H1 (cell line): ENCODE data around the gene CLIC1. TPM values are rescaled to one million over a fixed set of nuclear protein-coding genes. Genes with fewer than 3 reads are reported as not detected.

Experiments
- CTCF ChIA-PET: fragments of 300-600 bp; sonication (Branson Sonifier 250); formaldehyde crosslinking; loops from one replicate; lab custom pipeline; 2021; ENCODE audit not compliant: partially characterized antibody; lab: Charles Lee
- POLR2A ChIA-PET: fragments of 300-600 bp; sonication (Branson Sonifier 250); formaldehyde crosslinking; loops from one replicate; lab custom pipeline; 2021; ENCODE audit warnings: inconsistent platforms; ENCODE audit not compliant: partially characterized antibody; lab: Charles Lee
- DNase-seq, 2 experiments: peaks; one replicate each; pipeline versions ENCODE4 v3.0.0 to v3.0.0-alpha.2; 2010 to 2022; ENCODE audit warnings: low spot score in 2 of 2, low read depth in 1 of 2, mixed read lengths in 1 of 2
- FAIRE-seq: peaks from 2 replicates; lab custom pipeline; 2011; peaks lifted over from hg19 to GRCh38; lab: Jason Lieb, UNC
- H2AFZ ChIP-seq: 2 replicates; pipeline ENCODE4 v1.8.1; 2012; ENCODE audit warnings: low read length, inconsistent platforms
- H2AK5ac ChIP-seq: 2 replicates; pipeline ENCODE4 v1.6.1; 2013; ENCODE audit warnings: low read depth, low read length
- H2BK120ac ChIP-seq: replicated peaks from 2 replicates; pipeline ENCODE3; 2013; ENCODE audit warnings: low read depth, low read length, inconsistent platforms
- H2BK12ac ChIP-seq: 2 replicates; pipeline ENCODE4 v1.6.1; 2013; ENCODE audit warnings: low read depth, low read length
- H2BK15ac ChIP-seq: 2 replicates; pipeline ENCODE4 v1.6.1; 2013; ENCODE audit warnings: low read length
- H2BK20ac ChIP-seq: 2 replicates; pipeline ENCODE4 v1.6.1; 2013; ENCODE audit warnings: low read length
- H2BK5ac ChIP-seq: 2 replicates; pipeline ENCODE4 v1.6.1; 2013; ENCODE audit warnings: low read depth, low read length
- H3K14ac ChIP-seq: 2 replicates; pipeline ENCODE4 v1.6.1; 2013; ENCODE audit warnings: inconsistent platforms; ENCODE audit not compliant: insufficient read length
- H3K18ac ChIP-seq: 2 replicates; pipeline ENCODE4 v1.6.1; 2013; ENCODE audit warnings: low read length; ENCODE audit errors: extremely low read depth
- H3K23ac ChIP-seq: 2 replicates; pipeline ENCODE4 v1.6.1; 2013; ENCODE audit warnings: inconsistent platforms; ENCODE audit not compliant: insufficient read length
- H3K23me2 ChIP-seq: 2 replicates; pipeline ENCODE4 v1.6.1; 2013; ENCODE audit warnings: low read depth, low read length
- H3K27ac ChIP-seq: 2 replicates; pipeline ENCODE4 v1.6.1; 2011; ENCODE audit warnings: low read depth, low read length, inconsistent platforms
- H3K27me3 ChIP-seq, 4 experiments: replicated peaks in 1 of 4; 1 replicate in 1 of 4; 2 replicates in 3 of 4; pipeline versions ENCODE4 v1.6.1 to v1.8.1; 2011 to 2013; ENCODE audit warnings: low read length in 3 of 4, mild to moderate bottlenecking in 3 of 4, inconsistent platforms in 2 of 4, mixed read lengths in 2 of 4, moderate library complexity in 1 of 4; ENCODE audit not compliant: control insufficient read depth in 3 of 4, insufficient read depth in 3 of 4; ENCODE audit errors: extremely low read depth in 1 of 4
- H3K36me3 ChIP-seq, 4 experiments: 2 replicates each; pipeline versions ENCODE4 v1.6.1 to v1.8.1; 2011 to 2013; ENCODE audit warnings: mild to moderate bottlenecking in 4 of 4, low read length in 3 of 4, moderate library complexity in 2 of 4, control low read depth in 1 of 4, inconsistent platforms in 1 of 4; ENCODE audit not compliant: insufficient read depth in 4 of 4, control insufficient read depth in 2 of 4
- H3K4ac ChIP-seq: replicated peaks from 2 replicates; pipeline ENCODE3; 2013; ENCODE audit warnings: low read length, low read depth, mixed read lengths, inconsistent platforms; ENCODE audit not compliant: insufficient read length
- H3K4me1 ChIP-seq, 4 experiments: replicated peaks in 1 of 4; 1 replicate in 1 of 4; 2 replicates in 3 of 4; pipeline versions ENCODE4 v1.6.1 to v1.8.1; 2011 to 2013; ENCODE audit warnings: low read length in 3 of 4, inconsistent platforms in 2 of 4, mixed read lengths in 1 of 4; ENCODE audit not compliant: insufficient read depth in 4 of 4, control insufficient read depth in 3 of 4
- H3K4me2 ChIP-seq, 2 experiments: 2 replicates each; pipeline versions ENCODE4 v1.6.1 to v1.8.1; 2011 to 2013; ENCODE audit warnings: low read depth in 2 of 2, low read length in 2 of 2, control low read depth in 1 of 2, inconsistent platforms in 1 of 2, mild to moderate bottlenecking in 1 of 2; ENCODE audit not compliant: insufficient read depth in 1 of 2
- H3K4me3 ChIP-seq, 4 experiments: fragments of 200-600, 300-600 bp in 1 of 4; sonication (generic), shearing (Covaris generic), sonication (Bioruptor Twin) in 1 of 4; 2 replicates each; pipeline versions ENCODE4 v1.5.1 to v1.8.1; 2011 to 2016; ENCODE audit warnings: low read length in 4 of 4, low read depth in 3 of 4, control low read depth in 2 of 4, inconsistent platforms in 2 of 4, mild to moderate bottlenecking in 2 of 4, mixed read lengths in 1 of 4, moderate library complexity in 1 of 4; ENCODE audit not compliant: insufficient read depth in 2 of 4; ENCODE audit errors: extremely low read depth in 1 of 4
- H3K56ac ChIP-seq: replicated peaks from 2 replicates; pipeline ENCODE3; 2013; ENCODE audit warnings: low read depth, mild to moderate bottlenecking, mixed read lengths, low read length, inconsistent platforms; ENCODE audit not compliant: insufficient read length
- H3K79me1 ChIP-seq: 2 replicates; pipeline ENCODE4 v1.6.1; 2013; ENCODE audit warnings: low read depth, low read length, control low read depth
- H3K79me2 ChIP-seq, 2 experiments: 2 replicates each; pipeline versions ENCODE4 v1.6.1 to v1.8.1; 2012 to 2013; ENCODE audit warnings: low read length in 2 of 2, mild to moderate bottlenecking in 2 of 2, inconsistent platforms in 1 of 2; ENCODE audit not compliant: insufficient read depth in 2 of 2, control insufficient read depth in 1 of 2
- H3K9ac ChIP-seq, 4 experiments: replicated peaks in 1 of 4; 1 replicate in 1 of 4; 2 replicates in 3 of 4; pipeline versions ENCODE4 v1.6.1 to v1.8.1; 2011 to 2013; ENCODE audit warnings: low read depth in 3 of 4, low read length in 3 of 4, control low read depth in 2 of 4, mild to moderate bottlenecking in 2 of 4, moderate library complexity in 2 of 4, inconsistent platforms in 1 of 4; ENCODE audit errors: extremely low read depth in 1 of 4
- H3K9me3 ChIP-seq, 2 experiments: 2 replicates each; pipeline versions ENCODE4 v1.6.1 to v1.8.1; 2012 to 2013; ENCODE audit warnings: mild to moderate bottlenecking in 2 of 2, moderate library complexity in 2 of 2, control low read depth in 1 of 2, inconsistent platforms in 1 of 2, low read depth in 1 of 2, low read length in 1 of 2, mixed read lengths in 1 of 2; ENCODE audit not compliant: insufficient read depth in 2 of 2
- H4K20me1 ChIP-seq, 2 experiments: replicated peaks in 1 of 2; 2 replicates each; pipeline versions ENCODE3 to v1.8.1; 2011 to 2013; ENCODE audit warnings: inconsistent platforms in 2 of 2, low read length in 2 of 2, mild to moderate bottlenecking in 1 of 2; ENCODE audit not compliant: insufficient read depth in 2 of 2, control insufficient read depth in 1 of 2
- H4K5ac ChIP-seq: 2 replicates; pipeline ENCODE4 v1.6.1; 2013; ENCODE audit warnings: low read length, low read depth, mixed read lengths, inconsistent platforms; ENCODE audit not compliant: insufficient read length
- H4K8ac ChIP-seq: 2 replicates; pipeline ENCODE4 v1.8.0; 2013; ENCODE audit warnings: mild to moderate bottlenecking, moderate library complexity, low read length, inconsistent platforms; ENCODE audit not compliant: insufficient read depth; ENCODE audit errors: extremely low read depth
- H4K91ac ChIP-seq: replicated peaks from 2 replicates; pipeline ENCODE3; 2013; ENCODE audit warnings: low read length, mixed read lengths, inconsistent platforms; ENCODE audit not compliant: insufficient read length
- BCL11A ChIP-seq, 2 experiments: IDR thresholded peaks; one replicate each; pipeline ENCODE4 v1.6.1; 2011; ENCODE audit warnings: low read depth in 2 of 2, low read length in 2 of 2, mild to moderate bottlenecking in 2 of 2
- HDAC6 ChIP-seq: IDR thresholded peaks from one replicate; pipeline ENCODE4 v1.7.1; 2012; ENCODE audit warnings: low read depth, mild to moderate bottlenecking, inconsistent platforms, low read length, moderate library complexity
- NRF1 ChIP-seq: IDR thresholded peaks from 2 replicates; pipeline ENCODE4 v1.6.1; 2011; ENCODE audit warnings: mild to moderate bottlenecking, low read depth, low read length, improper control_type of control experiment
- RNF2 ChIP-seq: fragments of 200-900, 300-1000 bp; sonication (generic); IDR thresholded peaks from 2 replicates; pipeline ENCODE4 v1.7.1; 2016; ENCODE audit warnings: borderline replicate concordance, low read depth, mild to moderate bottlenecking, antibody characterized with exemption, low read length; ENCODE audit not compliant: poor library complexity, severe bottlenecking; ENCODE audit errors: missing control alignments
- SIX5 ChIP-seq: IDR thresholded peaks from 2 replicates; pipeline ENCODE4 v1.6.1; 2011; ENCODE audit warnings: mild to moderate bottlenecking, low read depth, low read length
- SP2 ChIP-seq: IDR thresholded peaks from 2 replicates; pipeline ENCODE4 v1.6.1; 2012; ENCODE audit warnings: mild to moderate bottlenecking, low read length, inconsistent platforms
- ZNF274 ChIP-seq: IDR thresholded peaks from 2 replicates; pipeline ENCODE4 v1.7.0; 2012; ENCODE audit warnings: low read length, borderline replicate concordance; ENCODE audit errors: extremely low read depth
- WGBS, 2 experiments: shearing (Covaris generic) in 1 of 2; methylation state at CpG; one replicate each; pipeline versions ENCODE4 v1.1.6 to v1.1.7; 2013 to 2015; ENCODE audit warnings: low lambda C conversion rate in 2 of 2, mixed read lengths in 2 of 2, inconsistent platforms in 1 of 2, low coverage in 1 of 2, missing lambda C conversion rate in 1 of 2; ENCODE audit not compliant: insufficient replicate concordance in 2 of 2, insufficient coverage in 1 of 2, insufficient read length in 1 of 2; ENCODE audit errors: extremely low coverage in 1 of 2, missing lambda C conversion rate in 1 of 2; 5-methylcytosine and 5-hydroxymethylcytosine counted together
- polyA plus RNA-seq, 7 experiments: library from polyadenylated mRNA; depleted of rRNA in 3 of 7; stranded (reverse) in 5 of 7; unstranded in 2 of 7; fragments of >200 nt in 5 of 7; fragments of 200-250 nt in 2 of 7; gene quantifications; 1 replicate in 5 of 7; 2 replicates in 1 of 7; 4 replicates in 1 of 7; pipeline versions ENCODE4 v1.2.1 to v1.2.3, GENCODE V29; 2011 to 2013; ENCODE audit warnings: missing spikeins in 2 of 7, mixed read lengths in 2 of 7
- total RNA-seq: library from RNA; stranded (reverse); fragmentation: NEBNext Ultra II Directional; extraction: Animal tissue kit (Norgen Biotek cat#: 25700); gene quantifications from 2 replicates; pipeline ENCODE4 v1.2.1, GENCODE V29; 2021
- TF ChIP-seq, protein P1 (sequence below): IDR thresholded peaks from 2 replicates; pipeline ENCODE4 v1.6.1; 2012; ENCODE audit warnings: inconsistent platforms

Gene CLIC1
- total and polyA plus RNA-seq, 2 of the 8 experiments (the other 6 are each of a cell fraction or from before 2014, with no cell fraction given): 250 to 277 TPM

DNA sequence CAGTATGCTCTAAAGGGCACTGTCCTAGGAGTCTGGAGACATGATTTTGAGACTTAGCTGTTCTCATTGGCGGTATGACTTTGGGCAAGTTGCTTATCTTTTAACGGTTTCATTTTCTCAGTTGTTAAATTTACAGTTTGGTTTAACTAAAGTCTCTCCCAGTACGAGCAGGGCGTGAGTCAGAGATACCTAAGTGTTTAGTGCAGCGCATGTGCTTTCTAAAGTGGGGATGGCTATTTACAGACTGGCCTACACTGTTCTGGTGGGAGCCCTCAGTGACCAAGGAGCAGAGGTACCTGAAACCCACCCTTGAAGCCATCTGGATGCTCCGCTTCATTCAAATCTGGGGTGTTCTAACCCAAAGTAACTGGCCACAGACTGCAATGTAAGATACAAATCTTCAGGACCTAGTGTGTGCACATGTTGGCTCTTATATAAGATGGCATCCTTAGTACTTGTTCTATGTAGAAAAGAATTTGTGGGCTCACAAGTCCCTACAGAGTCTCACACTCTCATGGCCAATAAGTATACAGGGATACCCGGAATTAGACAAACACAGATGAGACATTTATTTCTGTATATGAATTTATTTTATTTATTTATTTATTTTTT is 14.2 kb upstream of the CLIC1 start:
- H4K5ac ChIP-seq: no peak overlapping the region
- no peaks in the 10 kb centered on the region for H4K20me1 ChIP-seq
- POLR2A ChIA-PET: interaction anchor here (0.7 to 4.8 kb wide), 9 partner anchors 8 to 77 kb away, joined by 3 to 33 read pairs (median 4); partner anchors contain the start of genes HSPA1B, MSH5, SAPCD1 and VARS1
- H3K4me3 ChIP-seq: no peak overlapping the region
- peaks cover 0 to 7% (median 0%) of the 10 kb centered on the region in 4 experiments; a peak in 2 of 8 replicates for H3K36me3 ChIP-seq
- no peak overlapping the region for H4K91ac ChIP-seq
- no peaks in the 10 kb centered on the region for H3K4me1 ChIP-seq
- H2BK5ac ChIP-seq: no peak overlapping the region
- no peak for FAIRE-seq
- H3K23ac ChIP-seq: no peak overlapping the region
- H3K23me2 ChIP-seq: no peaks in the 10 kb centered on the region
- no peaks in the 10 kb centered on the region for H3K27me3 ChIP-seq
- TF ChIP-seq, protein P1, sequence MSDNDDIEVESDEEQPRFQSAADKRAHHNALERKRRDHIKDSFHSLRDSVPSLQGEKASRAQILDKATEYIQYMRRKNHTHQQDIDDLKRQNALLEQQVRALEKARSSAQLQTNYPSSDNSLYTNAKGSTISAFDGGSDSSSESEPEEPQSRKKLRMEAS: no peak
- TF ChIP-seq BCL11A (IDR thresholded peaks at IDR 0.05; ENCODE audit: low read depth in 2 of 2, low read length in 2 of 2): no peak
- no peak for TF ChIP-seq HDAC6
- no peak for TF ChIP-seq SP2
- no peak for TF ChIP-seq ZNF274
- no peak for TF ChIP-seq SIX5
- TF ChIP-seq RNF2: no peak
- no peak for TF ChIP-seq NRF1
- TF ChIP-seq, all 59 proteins: peak for 0
- H2BK20ac ChIP-seq: no peak overlapping the region
- WGBS, 2 experiments: 91% methylated on average over 7 of the region's 7 CpGs; no CpG with 5 or more reads in 1 of the 2 experiments
- H2AK5ac ChIP-seq: no peak overlapping the region
- no peaks in the 10 kb centered on the region for H3K79me2 ChIP-seq
- H3K27ac ChIP-seq: no peak overlapping the region
- no peak overlapping the region for H4K8ac ChIP-seq
- H3K4ac ChIP-seq: no peak overlapping the region
- H3K79me1 ChIP-seq: no peaks in the 10 kb centered on the region
- CTCF ChIA-PET: interaction anchor here (0.7 to 4.2 kb wide), 4 partner anchors 20 to 140 kb away, joined by 3 to 25 read pairs (median 8); partner anchors contain the start of gene DDAH2
- no peak overlapping the region for H3K9ac ChIP-seq
- no peak overlapping the region for H2BK12ac ChIP-seq
- no peak overlapping the region for H2BK15ac ChIP-seq
- no peak overlapping the region for H3K14ac ChIP-seq
- H2BK120ac ChIP-seq: no peak overlapping the region
- DNase-seq: no peak
- no peak overlapping the region for H3K4me2 ChIP-seq
- no peaks in the 10 kb centered on the region for H3K9me3 ChIP-seq
- no peak overlapping the region for H3K18ac ChIP-seq
- no peak overlapping the region for H3K56ac ChIP-seq
- H2AFZ ChIP-seq: no peak overlapping the region
